ENCODE measurements around the gene CDK5RAP3. TPM values are rescaled to one million over a fixed set of nuclear protein-coding genes. Genes with fewer than 3 reads are reported as not detected.

The CDK5RAP3 gene
- total and polyA plus RNA-seq, 2 donors (not counting 3 experiments of a cell fraction or from before 2014, with no cell fraction given), result 109 to 139 TPM

GRCh38 chr17:47956791-47957590, 13.9 kb upstream of the CDK5RAP3 start:
- H3K36me3 ChIP-seq (ENCODE audit: control insufficient read depth in 2 of 2, extremely low read depth in 1 of 2, insufficient read depth in 2 of 2, low read length in 2 of 2), result peaks cover 0 to 2% of the 10 kb centered on the region in 2 experiments
- H4K20me1 ChIP-seq (replicated peaks; ENCODE audit: control insufficient read depth, extremely low read depth, insufficient read depth, low read length), result no peaks in the 10 kb centered on the region
- peaks cover 2 to 9% of the 10 kb centered on the region in 2 experiments for H3K27me3 ChIP-seq (ENCODE audit: control insufficient read depth in 2 of 2, insufficient read depth in 2 of 2, low read length in 2 of 2)
- intact Hi-C loops (cut with micrococcal nuclease) (no loop called here), dilution Hi-C loops (cut with MboI; ENCODE audit: extremely low pct_ligation_motif_present, low sequenced_read_pairs) (no loop called here)
- H3K4me2 ChIP-seq (ENCODE audit: insufficient read depth, low read length), result no peak overlapping the region
- DNase-seq (ENCODE audit: low read depth, low spot score) (no peak), FAIRE-seq (no peak)
- no peaks in the 10 kb centered on the region for H3K4me1 ChIP-seq (ENCODE audit: control insufficient read depth, extremely low read depth, insufficient read depth, low read length)
- BruUV-seq (replicated peaks), result no TSS peak
- TF ChIP-seq POLR2AphosphoS5 (IDR thresholded peaks at IDR 0.05; ENCODE audit: insufficient read depth, low read depth, low read length), result no peak
- TF ChIP-seq CTCF (IDR thresholded peaks at IDR 0.05; ENCODE audit: extremely low read depth in 1 of 2, insufficient read depth in 1 of 2, low read depth in 1 of 2, low read length in 2 of 2), result no peak
- no peak for TF ChIP-seq EZH2 (IDR thresholded peaks at IDR 0.05; ENCODE audit: borderline replicate concordance, low read depth, low read length, severe bottlenecking)
- TF ChIP-seq POLR2A (IDR thresholded peaks at IDR 0.05; ENCODE audit: low read depth, low read length), result no peak
- no peak for TF ChIP-seq FOS (IDR thresholded peaks at IDR 0.05; ENCODE audit: borderline replicate concordance, insufficient read depth, low read length)
- no peak for TF ChIP-seq JUN (IDR thresholded peaks at IDR 0.05; ENCODE audit: borderline replicate concordance, insufficient read depth, insufficient read length, low read depth)
- TF ChIP-seq MYC (IDR thresholded peaks at IDR 0.05; ENCODE audit: low read depth, low read length), result no peak
- no peak for TF ChIP-seq GATA2 (IDR thresholded peaks at IDR 0.05; ENCODE audit: insufficient read depth, insufficient read length, low read depth, low read length)
- TF ChIP-seq MAX (IDR thresholded peaks at IDR 0.05; ENCODE audit: insufficient read depth, insufficient read length), result no peak
- H2AFZ ChIP-seq (ENCODE audit: low read depth, low read length), result no peak overlapping the region
- no peaks in the 10 kb centered on the region for H3K9me3 ChIP-seq (replicated peaks; ENCODE audit: control insufficient read depth, insufficient read depth, low read length)
- H3K4me3 ChIP-seq (replicated peaks in 1 of 3; ENCODE audit: insufficient read depth in 1 of 3, low read depth in 1 of 3, low read length in 3 of 3), result no peak overlapping the region
- ChIA-PET POLR2A (no interaction called here), CTCF (interaction anchor here (0.8 to 8.0 kb wide), 6 partner anchors 9 to 67 kb away, joined by 3 to 73 read pairs (median 4); partner anchors contain the start of gene CDK5RAP3)
- no peaks in the 10 kb centered on the region for H3K79me2 ChIP-seq (ENCODE audit: control insufficient read depth, insufficient read depth, low read length)
- H3K9ac ChIP-seq (replicated peaks; ENCODE audit: extremely low read depth, insufficient read depth, low read length), result no peak overlapping the region
- H3K27ac ChIP-seq (ENCODE audit: insufficient read depth, low read depth, low read length), result no peak overlapping the region
- H3K9me1 ChIP-seq (replicated peaks; ENCODE audit: control insufficient read depth, extremely low read depth, insufficient read depth, low read length), result no peaks in the 10 kb centered on the region
